HG02870 (cell line): ENCODE results near the gene EFHD1.
"Not testable (repeated sequence)": the region's sequence is repeated elsewhere in the genome, so short reads cannot be mapped to it uniquely, and the experiment has no call there.

ENCODE experiments used
- ATAC-seq: cut with Tn5 transposase; IDR thresholded peaks from one replicate; pipeline ENCODE4 v1.9.1; 2021; ENCODE audit warnings: mild to moderate bottlenecking, moderate library complexity; ENCODE audit not compliant: unreplicated experiment

The EFHD1 gene

GRCh38 chr2:232689152-232689910 lies 55.9 kb downstream of the EFHD1 start:
- ATAC-seq = no peak

DNA sequence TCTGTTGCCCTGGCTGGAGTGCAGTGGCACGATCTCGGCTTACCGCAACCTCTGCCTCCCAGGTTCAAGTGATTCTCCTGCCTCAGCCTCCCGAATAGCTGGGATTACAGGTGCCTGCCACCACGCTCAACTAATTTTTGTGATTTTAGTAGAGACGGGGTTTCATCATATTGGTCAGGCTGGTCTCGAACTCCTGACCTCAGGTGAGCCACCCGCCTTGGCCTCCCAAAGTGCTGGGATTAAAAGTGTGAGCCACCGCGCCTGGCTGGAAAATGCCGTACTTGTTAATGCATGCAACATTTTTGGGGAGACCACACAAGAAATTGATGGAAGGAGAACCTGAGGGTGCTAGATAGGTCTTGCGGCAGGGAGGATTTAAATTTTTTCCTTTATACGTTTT lies 57.7 kb downstream of the EFHD1 start:
- not testable (repeated sequence) for ATAC-seq

DNA sequence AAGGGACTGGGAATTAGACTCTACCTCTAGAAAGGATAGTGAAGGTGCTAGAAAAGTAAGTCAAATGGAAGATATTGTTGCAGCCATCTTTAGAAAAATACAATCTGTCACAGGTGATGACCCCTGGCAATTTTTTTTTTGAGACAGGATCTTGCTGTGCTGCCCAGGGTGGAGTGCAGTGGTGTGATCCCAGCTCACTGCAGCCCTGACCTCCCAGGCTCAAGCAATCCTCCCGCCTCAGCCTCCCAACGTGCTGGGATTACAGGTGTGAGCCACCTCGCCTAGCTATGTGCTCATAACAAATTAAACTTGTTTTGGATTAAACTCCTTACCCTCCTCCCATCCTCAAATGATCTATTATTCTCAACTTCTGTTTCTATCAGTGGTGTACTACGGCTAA lies 59.9 kb downstream of the EFHD1 start:
- ATAC-seq = no peak

GRCh38 chr2:232696609-232697058 lies 63.2 kb downstream of the EFHD1 start:
- no peak for ATAC-seq

GRCh38 chr2:232697059-232697806 lies 63.8 kb downstream of the EFHD1 start, which contains the start of gene GIGYF2:
GIGYF2 (plus strand) TSS chr2:232697331; CDS start chr2:232735198, 37,867 bp downstream.
- ATAC-seq = peak; percentile 72

DNA sequence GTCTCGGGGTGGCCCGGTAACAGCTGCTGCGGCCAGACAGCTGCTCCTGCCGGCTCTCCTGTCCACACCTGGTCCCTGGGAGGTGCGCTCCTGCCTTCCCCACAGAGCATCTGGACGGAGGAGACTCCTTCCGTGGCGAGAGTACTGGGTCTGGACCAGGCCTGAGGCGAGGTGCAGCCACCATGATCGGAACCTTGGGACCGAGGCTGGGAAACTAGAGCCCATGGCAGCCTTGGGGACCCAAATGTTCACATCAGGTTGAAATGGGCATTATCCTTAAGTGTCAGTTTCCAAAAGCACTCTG lies 64.4 kb downstream of the EFHD1 start:
- peak; percentile 26 for ATAC-seq

- no peak for ATAC-seq
Observed at GRCh38 chr2:232698556-232699091, 65.2 kb downstream of the EFHD1 start.

DNA sequence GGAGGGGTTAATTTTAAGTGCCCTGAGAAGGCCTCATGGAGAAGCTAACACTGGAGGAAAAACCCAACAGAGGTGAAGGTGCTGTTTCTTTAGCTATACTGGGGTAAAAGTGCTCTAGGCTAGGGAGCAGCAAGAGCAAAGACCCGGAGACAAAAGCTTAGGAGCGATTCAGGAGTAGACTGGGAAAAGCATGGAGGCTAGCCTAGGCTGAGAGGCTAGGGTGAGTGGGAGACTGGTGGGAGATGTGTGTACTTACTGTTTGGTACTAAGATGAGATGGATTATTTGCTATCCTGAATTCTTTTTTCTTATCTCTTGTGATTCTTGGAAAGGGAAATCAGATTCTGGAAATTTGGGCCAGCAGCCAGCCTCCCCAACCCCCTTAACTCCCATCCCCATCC lies 65.7 kb downstream of the EFHD1 start:
- no peak for ATAC-seq

DNA sequence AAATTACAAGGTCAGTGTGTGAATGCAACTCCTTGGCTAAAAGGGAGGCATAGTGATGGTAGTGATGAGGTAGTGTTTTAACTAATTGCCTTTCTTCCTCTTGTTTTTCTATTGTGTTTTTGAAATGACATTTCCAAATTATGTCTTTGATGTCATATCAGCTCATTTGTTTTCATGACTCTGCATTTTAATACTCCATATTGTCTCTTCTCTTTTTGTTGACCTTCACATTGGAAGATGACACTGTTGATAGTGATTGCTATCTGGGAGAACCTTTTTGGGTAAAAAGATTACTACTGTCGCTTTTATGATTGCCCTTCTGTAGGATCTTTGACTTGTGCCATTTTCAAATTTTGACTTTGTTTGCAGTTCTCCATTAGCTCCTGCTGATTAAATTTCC lies 66.8 kb downstream of the EFHD1 start:
- ATAC-seq = no peak

DNA sequence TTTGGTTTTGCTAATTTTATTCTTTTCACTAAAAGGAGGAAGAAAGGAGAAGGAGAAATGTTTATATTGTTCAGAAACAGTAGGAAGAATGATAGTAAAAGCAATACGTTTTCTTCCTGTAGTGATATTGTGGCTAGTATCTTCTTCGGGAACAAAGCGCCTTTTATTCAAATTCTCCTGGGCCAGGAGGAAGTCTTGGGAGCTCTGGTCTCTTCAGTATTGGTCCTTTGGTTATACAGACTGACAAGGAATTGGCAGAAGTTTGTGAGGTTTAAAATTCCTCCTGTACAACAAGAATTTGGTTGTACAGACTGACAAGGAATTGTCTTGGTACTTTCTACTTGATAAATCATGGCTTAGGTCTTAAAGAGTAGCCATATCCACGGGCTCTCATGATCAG lies 73.7 kb downstream of the EFHD1 start:
- ATAC-seq = no peak

GRCh38 chr2:232713505-232713904 lies 80.1 kb downstream of the EFHD1 start:
- ATAC-seq = no peak

GRCh38 chr2:232714969-232715368 lies 81.6 kb downstream of the EFHD1 start:
- no peak for ATAC-seq

- not testable (repeated sequence) for ATAC-seq
Observed at GRCh38 chr2:232720056-232720455, 86.7 kb downstream of the EFHD1 start.

DNA sequence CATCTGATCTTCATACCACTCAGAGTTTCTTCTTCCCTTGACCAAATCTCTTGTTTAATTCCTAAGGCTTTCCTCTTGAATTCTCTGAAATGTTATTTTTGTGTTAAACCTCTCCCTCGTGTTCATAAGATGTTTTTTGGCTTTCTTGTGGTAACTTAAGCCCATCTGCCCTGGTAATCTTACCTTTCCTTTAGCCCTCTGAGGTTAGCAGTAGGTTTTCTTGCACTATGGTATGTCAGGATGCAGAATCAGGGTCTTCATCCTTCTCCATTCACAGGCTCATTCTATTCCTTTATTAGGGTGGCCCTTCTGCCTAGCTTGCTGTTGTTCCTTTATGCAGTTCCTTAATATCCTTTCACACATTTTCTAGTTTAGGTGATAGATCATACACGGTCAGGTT lies 87.9 kb downstream of the EFHD1 start:
- ATAC-seq = no peak

GRCh38 chr2:232721882-232722281 lies 88.5 kb downstream of the EFHD1 start:
- ATAC-seq = no peak

DNA sequence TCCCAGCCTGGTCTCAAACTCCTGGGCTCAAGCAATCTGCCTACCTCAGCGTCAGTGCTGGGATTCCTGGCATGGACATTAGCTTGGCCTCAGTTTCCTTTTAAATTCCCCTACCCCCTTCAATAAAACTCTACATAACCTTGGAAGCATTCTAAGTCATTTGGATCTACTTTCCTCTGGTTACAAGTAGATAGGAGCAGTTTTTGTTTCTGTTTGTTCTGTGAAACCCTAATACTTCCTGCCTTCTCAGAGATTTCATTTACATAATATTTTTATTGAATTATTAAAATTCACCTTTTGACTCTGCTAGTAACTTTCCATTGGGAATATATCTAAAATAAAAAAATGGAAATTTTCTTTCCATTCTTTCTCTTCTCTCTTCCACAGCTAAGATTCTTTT lies 89.6 kb downstream of the EFHD1 start:
- ATAC-seq = no peak

- no peak for ATAC-seq
Observed at GRCh38 chr2:232728785-232729184, 95.4 kb downstream of the EFHD1 start.

GRCh38 chr2:232731470-232731869 lies 98.1 kb downstream of the EFHD1 start:
- ATAC-seq = no peak
